ENCODE data around the gene GNG7.

The GNG7 gene

DNA sequence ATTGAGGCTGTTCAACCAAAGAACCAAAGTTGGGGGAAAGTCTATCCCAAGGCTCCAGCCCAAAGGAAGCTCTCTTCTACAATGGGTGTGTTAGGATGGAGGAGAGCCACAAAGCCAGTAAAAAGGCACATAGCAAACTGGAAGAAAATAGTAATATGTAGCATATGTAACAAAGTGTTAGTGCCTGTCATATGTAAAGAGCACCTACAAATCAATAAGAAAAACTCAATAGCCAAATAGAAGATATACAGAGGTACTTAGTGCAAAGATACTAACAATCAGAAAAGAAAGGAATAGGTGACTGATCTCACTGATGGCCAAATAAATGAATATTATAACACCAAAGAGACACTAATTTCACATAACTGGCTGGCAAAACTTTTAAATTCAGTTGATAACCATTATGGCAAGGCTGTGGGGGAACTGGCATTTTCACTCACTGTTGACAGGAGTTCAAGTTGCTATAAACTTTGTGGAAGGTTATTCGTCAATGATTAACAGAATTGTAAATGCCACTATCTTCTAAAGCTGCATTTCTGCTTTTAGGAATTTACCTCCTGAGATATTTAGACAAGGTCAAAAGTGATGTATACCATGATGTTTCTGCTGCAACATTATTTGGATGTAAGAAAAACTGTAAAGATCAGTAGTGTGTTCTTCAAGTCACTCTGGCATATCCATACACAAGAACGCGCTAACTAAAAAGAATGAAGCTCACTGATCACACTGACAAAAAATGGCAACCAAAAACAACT lies 110.8 kb downstream of the GNG7 start:
- no peak for TF ChIP-seq EZH2 (IDR thresholded peaks at IDR 0.05; ENCODE audit: borderline replicate concordance, low read depth, low read length, severe bottlenecking)
- TF ChIP-seq, protein P1, sequence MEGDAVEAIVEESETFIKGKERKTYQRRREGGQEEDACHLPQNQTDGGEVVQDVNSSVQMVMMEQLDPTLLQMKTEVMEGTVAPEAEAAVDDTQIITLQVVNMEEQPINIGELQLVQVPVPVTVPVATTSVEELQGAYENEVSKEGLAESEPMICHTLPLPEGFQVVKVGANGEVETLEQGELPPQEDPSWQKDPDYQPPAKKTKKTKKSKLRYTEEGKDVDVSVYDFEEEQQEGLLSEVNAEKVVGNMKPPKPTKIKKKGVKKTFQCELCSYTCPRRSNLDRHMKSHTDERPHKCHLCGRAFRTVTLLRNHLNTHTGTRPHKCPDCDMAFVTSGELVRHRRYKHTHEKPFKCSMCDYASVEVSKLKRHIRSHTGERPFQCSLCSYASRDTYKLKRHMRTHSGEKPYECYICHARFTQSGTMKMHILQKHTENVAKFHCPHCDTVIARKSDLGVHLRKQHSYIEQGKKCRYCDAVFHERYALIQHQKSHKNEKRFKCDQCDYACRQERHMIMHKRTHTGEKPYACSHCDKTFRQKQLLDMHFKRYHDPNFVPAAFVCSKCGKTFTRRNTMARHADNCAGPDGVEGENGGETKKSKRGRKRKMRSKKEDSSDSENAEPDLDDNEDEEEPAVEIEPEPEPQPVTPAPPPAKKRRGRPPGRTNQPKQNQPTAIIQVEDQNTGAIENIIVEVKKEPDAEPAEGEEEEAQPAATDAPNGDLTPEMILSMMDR (IDR thresholded peaks at IDR 0.05; ENCODE audit: borderline replicate concordance, extremely low read depth, low read length, poor library complexity, severe bottlenecking): no peak
- Histone ChIP-seq H3K9ac (ENCODE audit: low read depth, low read length) (no peak overlapping the region), H3K4me3 (ENCODE audit: low read depth in 1 of 2, low read length in 2 of 2) (no peak overlapping the region), H3K79me2 (ENCODE audit: insufficient read depth, low read length) (no peaks in the 10 kb centered on the region), H3K9me3 (ENCODE audit: insufficient read depth, low read length, severe bottlenecking) (no peaks in the 10 kb centered on the region), H3K27ac (ENCODE audit: low read length) (no peak overlapping the region), H2AFZ (ENCODE audit: low read depth, low read length) (no peak overlapping the region), H3K4me1 (ENCODE audit: insufficient read depth, low read length) (no peaks in the 10 kb centered on the region), H3K36me3 (ENCODE audit: insufficient read depth, low read length) (no peaks in the 10 kb centered on the region), H3K4me2 (ENCODE audit: insufficient read depth, low read length) (no peak overlapping the region), H3K27me3 (ENCODE audit: insufficient read depth, low read length, poor library complexity) (no peaks in the 10 kb centered on the region), H4K20me1 (ENCODE audit: insufficient read depth, low read length) (no peaks in the 10 kb centered on the region)
- DNase-seq: no peak
- no peak for ATAC-seq (ENCODE audit: insufficient read depth, low read depth)

DNA sequence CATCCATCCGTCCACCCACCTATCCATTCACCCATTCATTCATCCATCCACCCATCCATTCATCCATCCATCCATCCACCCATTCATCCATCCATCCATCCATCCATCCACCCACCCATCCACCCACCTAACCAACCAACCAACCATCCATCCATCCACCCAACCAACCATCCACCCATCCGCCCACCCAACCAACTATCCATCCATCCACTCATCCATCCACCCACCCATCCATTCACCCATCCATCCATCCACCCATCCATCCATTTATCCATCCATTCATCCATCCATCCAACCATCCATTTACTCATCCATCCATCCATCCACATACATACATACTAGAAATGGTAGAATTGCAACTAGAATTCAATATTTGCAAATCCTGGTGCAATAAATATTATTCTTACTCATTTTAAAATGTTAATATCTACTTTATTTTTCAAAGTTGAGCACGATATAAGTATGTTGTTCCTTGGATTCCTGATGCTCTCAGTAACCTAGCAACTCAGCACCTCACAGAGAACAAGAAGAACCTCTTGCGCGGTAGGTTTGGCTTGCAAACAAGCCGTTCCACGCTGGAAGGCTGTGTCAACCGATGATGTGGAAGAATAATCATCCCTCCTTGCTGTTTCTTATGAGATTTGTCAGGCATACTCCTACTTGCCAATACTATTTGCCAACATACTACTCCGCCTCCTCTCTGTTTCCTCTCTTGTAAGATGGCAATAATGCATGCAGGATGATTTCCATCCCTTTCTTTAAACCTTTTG lies 111.7 kb downstream of the GNG7 start:
- no peak overlapping the region for H2AFZ ChIP-seq (ENCODE audit: low read depth, low read length)
- H3K4me2 ChIP-seq (ENCODE audit: insufficient read depth, low read length): no peak overlapping the region
- DNase-seq: no peak
- ATAC-seq (ENCODE audit: insufficient read depth, low read depth): no peak
- TF ChIP-seq EZH2 (IDR thresholded peaks at IDR 0.05; ENCODE audit: borderline replicate concordance, low read depth, low read length, severe bottlenecking): no peak
- TF ChIP-seq, protein P1 (IDR thresholded peaks at IDR 0.05; ENCODE audit: borderline replicate concordance, extremely low read depth, low read length, poor library complexity, severe bottlenecking): no peak
- no peaks in the 10 kb centered on the region for H3K4me1 ChIP-seq (ENCODE audit: insufficient read depth, low read length)
- H3K9ac ChIP-seq (ENCODE audit: low read depth, low read length): no peak overlapping the region
- H4K20me1 ChIP-seq (ENCODE audit: insufficient read depth, low read length): no peaks in the 10 kb centered on the region
- H3K27me3 ChIP-seq (ENCODE audit: insufficient read depth, low read length, poor library complexity): no peaks in the 10 kb centered on the region
- H3K27ac ChIP-seq (ENCODE audit: low read length): no peak overlapping the region
- H3K79me2 ChIP-seq (ENCODE audit: insufficient read depth, low read length): no peaks in the 10 kb centered on the region
- H3K4me3 ChIP-seq (ENCODE audit: low read depth in 1 of 2, low read length in 2 of 2): no peak overlapping the region
- H3K9me3 ChIP-seq (ENCODE audit: insufficient read depth, low read length, severe bottlenecking): no peaks in the 10 kb centered on the region
- no peaks in the 10 kb centered on the region for H3K36me3 ChIP-seq (ENCODE audit: insufficient read depth, low read length)

DNA sequence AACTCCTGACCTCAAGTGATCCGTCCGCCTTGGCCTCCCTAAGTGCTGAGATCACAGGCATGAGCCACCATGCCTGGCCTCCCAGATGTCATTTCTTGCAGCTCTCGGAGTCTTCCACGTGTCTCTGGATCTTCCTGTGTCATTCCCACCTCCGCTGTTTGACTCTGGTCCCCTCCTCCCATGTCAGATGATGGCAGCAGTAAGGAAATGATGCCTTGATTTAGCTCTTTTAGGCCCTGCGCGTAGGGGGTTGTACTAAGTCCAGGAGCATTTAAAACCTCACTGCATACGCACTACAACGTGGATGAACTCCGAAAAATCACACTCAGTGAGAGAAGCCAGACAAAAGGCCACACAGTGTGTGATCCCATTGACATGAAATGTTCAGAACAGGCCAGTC lies 113.1 kb downstream of the GNG7 start:
- H3K4me3 ChIP-seq (ENCODE audit: low read depth in 1 of 2, low read length in 2 of 2): no peak overlapping the region
- no peaks in the 10 kb centered on the region for H3K79me2 ChIP-seq (ENCODE audit: insufficient read depth, low read length)
- no peaks in the 10 kb centered on the region for H3K27me3 ChIP-seq (ENCODE audit: insufficient read depth, low read length, poor library complexity)
- no peak overlapping the region for H3K27ac ChIP-seq (ENCODE audit: low read length)
- H3K9ac ChIP-seq (ENCODE audit: low read depth, low read length): no peak overlapping the region
- no peak for ATAC-seq (ENCODE audit: insufficient read depth, low read depth)
- H3K4me2 ChIP-seq (ENCODE audit: insufficient read depth, low read length): no peak overlapping the region
- H3K4me1 ChIP-seq (ENCODE audit: insufficient read depth, low read length): no peaks in the 10 kb centered on the region
- DNase-seq: no peak
- H3K9me3 ChIP-seq (ENCODE audit: insufficient read depth, low read length, severe bottlenecking): no peaks in the 10 kb centered on the region
- H2AFZ ChIP-seq (ENCODE audit: low read depth, low read length): no peak overlapping the region
- TF ChIP-seq EZH2 (IDR thresholded peaks at IDR 0.05; ENCODE audit: borderline replicate concordance, low read depth, low read length, severe bottlenecking): no peak
- TF ChIP-seq, protein P1 (IDR thresholded peaks at IDR 0.05; ENCODE audit: borderline replicate concordance, extremely low read depth, low read length, poor library complexity, severe bottlenecking): no peak
- H4K20me1 ChIP-seq (ENCODE audit: insufficient read depth, low read length): no peaks in the 10 kb centered on the region
- H3K36me3 ChIP-seq (ENCODE audit: insufficient read depth, low read length): no peaks in the 10 kb centered on the region
